VCaP (cell line): ENCODE data around the gene TMEM116.

Source experiments
- H3K27ac ChIP-seq: fragments of 450-650 bp; 2 replicates; pipeline ENCODE4 v1.5.1; 2017
- TF ChIP-seq, protein P1 (sequence below): fragments of 450-650 bp; conservative IDR thresholded peaks from 2 replicates; pipeline ENCODE4 v1.5.1; 2017; ENCODE audit warnings: mild to moderate bottlenecking, moderate library complexity

The TMEM116 gene

DNA sequence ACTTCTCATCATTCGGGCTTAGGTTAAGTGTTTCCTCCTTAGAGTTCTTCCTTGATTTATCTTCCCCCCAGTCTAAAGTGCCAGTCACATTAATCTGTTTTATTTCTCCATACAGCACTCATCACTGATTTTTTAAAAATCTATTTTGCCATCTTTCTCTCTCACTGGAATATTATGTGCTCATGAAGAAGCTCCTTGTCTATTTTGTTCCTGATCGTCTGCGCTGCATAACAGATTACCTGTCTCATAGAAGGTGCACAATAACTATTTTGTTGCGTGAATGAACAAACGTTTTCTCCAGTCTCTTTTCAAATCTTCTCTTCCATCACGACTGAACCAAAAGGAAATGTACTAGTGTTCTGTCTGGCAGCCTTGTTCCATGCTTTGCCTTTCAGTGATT lies 3.0 kb upstream of the TMEM116 start:
- TF ChIP-seq, protein P1, sequence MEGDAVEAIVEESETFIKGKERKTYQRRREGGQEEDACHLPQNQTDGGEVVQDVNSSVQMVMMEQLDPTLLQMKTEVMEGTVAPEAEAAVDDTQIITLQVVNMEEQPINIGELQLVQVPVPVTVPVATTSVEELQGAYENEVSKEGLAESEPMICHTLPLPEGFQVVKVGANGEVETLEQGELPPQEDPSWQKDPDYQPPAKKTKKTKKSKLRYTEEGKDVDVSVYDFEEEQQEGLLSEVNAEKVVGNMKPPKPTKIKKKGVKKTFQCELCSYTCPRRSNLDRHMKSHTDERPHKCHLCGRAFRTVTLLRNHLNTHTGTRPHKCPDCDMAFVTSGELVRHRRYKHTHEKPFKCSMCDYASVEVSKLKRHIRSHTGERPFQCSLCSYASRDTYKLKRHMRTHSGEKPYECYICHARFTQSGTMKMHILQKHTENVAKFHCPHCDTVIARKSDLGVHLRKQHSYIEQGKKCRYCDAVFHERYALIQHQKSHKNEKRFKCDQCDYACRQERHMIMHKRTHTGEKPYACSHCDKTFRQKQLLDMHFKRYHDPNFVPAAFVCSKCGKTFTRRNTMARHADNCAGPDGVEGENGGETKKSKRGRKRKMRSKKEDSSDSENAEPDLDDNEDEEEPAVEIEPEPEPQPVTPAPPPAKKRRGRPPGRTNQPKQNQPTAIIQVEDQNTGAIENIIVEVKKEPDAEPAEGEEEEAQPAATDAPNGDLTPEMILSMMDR: no peak
- H3K27ac ChIP-seq: no peak overlapping the region

DNA sequence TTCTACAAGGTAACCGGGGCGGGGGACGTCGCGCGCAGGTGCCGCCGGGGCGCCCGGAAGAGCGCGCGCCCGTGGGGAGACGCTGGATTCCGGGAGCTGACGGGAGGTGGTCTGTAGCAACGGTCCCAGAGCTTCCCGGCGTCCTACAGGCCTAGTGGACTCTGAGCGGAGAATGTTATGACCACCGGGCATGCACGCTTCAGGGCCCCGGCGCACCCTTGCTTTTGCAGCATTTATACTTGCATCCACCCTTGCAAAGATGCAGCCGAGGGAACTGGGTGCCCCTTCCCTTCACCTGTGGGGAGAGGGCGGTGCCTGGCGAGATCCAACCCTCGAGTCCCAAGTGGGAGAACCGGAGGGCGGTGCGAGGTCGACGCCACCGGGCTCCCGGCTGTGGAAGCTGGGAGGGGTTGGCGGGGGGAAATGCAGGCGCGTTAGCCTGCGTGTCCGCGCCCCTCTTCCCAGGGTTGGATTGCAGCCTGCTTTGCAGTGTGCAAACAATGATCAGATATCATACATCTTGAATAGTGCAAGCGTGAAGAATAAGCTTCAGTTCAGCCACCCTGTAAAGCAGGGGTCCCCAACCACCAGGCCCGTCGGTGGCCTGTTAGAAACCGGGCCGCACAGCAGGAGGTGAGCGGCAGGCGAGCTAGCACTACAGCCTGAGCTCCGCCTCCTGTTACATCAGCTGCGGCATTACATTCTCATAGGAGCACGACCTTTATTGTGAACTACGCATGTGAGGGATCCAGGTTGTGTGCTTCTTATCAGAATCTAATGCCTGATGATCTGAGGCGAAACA lies 837 bp upstream of the TMEM116 start:
- H3K27ac ChIP-seq: peak overlapping the region; percentile 97
- TF ChIP-seq, protein P1: peak; percentile 29

DNA sequence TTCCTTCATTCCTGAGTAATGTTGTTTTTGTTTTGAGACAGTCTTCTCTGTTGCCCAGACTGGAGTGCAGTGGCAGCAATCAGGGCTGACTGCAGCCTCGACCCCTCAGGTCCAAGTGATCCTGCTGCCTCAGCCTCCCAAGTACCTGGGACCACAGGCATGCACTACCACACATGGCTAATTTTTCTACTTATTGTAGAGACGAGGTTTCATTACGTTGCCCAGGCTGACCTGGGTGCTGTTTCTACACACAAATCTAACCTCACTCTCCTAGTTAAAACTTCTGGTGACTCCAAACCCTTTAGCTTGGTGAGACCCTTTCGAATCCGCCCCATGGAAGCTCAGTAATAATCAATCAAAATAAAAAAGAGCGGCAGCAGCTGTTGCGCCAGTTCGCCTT lies 1.3 kb downstream of the TMEM116 start:
- peak overlapping the region; percentile 97 for H3K27ac ChIP-seq
- TF ChIP-seq, protein P1: no peak

DNA sequence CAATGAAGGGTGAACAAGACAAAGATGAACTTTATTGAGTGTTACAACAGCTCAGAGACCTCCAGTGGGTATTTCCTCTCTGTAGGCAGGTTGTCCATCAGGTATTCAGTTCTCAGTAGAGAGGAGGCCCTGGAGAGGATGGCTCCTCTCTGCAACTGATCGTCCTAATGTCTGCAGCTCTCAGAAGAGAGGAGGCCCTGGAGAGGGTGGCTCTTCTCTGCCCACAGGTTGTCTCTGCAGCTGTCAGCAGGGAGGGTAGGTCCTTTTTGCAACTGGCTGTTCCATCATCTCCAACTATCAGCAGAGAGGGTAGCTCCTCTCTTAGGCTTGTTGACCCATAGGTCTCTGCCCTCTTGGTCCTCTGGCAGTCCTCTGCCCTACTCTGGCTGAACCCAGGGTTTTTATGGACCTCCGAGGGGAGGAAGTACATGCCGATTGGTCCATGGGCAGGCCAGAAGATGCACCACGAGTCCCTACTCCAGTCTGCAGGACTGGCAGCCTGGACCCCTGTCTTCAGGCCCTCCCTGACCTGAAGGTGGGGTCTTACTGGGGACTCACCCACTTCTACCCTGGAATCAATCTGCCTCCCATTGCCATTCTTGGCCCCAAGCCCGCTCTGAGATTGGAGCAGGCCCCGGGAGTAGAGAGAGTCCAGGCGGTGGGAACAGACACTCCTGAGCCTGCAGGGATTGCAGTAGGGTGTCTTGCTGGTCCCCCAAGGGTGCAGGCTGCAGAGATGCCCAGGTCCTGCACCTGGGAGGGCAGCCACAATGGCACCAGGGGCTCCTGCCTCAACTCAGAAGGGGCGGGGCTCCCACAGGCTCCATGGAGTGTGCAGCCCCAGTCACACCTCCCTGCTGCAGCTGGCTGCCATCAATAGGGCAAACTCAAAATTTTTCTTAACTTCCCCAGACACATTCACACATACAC lies 2.3 kb downstream of the TMEM116 start:
- TF ChIP-seq, protein P1: no peak
- H3K27ac ChIP-seq: peak overlapping the region; percentile 70

DNA sequence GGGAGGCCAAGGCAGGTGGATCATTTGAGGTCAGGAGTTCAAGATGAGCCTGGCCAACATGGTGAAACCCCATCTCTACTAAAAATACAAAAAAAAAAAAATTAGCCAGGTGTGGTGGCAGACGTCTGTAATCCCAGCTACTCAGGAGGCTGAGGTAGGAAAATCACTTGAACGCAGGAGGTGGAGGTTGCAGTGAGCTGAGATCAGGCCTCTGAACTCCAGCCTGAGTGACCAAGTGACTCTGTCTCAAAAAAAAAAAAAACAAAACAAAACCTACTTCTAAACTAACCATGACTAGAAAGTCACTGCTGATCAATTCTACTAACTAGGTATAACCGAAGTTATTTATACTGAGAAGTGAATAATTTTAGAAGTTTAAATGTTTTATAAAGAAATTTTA lies 3.4 kb downstream of the TMEM116 start:
- H3K27ac ChIP-seq: peak overlapping the region; percentile 70

DNA sequence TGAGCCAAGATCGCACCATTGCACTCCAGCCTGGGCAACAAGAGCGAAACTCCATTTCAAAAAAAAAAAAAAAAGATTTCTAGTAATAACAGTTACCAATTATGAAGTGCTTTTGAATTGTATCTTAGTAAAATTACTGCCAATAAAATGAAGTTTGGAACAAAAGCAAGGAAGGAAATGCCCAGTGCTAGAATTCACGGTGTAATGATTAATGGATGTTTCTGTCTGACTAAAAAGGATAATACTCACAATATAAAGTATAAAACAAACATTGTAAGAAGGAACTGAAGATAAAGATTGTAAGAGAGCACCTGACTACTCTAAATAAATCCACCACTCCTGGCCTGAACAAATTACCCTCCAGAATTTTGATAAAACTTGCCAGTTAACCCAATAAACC lies 4.0 kb downstream of the TMEM116 start:
- H3K27ac ChIP-seq: peak overlapping the region; percentile 70

DNA sequence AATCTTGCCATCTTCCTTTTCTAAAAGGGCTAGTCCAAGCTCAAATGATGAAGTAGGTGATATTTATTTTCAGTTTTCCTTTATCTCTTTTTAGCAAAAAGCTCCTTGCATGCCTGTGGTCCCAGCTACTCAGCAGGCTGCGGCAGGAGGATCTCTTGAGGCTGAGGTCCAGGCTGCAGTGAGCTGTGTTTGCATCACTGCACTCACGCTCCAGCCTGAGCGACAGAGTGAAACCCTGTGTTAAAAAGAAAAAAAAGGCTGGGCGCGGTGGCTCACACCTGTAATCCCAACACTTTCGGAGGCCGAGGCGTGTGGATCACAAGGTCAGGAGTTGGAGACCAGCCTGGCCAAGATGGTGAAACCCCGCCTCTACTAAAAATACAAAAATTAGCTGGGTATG lies 5.0 kb downstream of the TMEM116 start:
- peak overlapping the region; percentile 70 for H3K27ac ChIP-seq

More for the DNA sequence above, 4.0 kb downstream of the TMEM116 start:
- TF ChIP-seq, protein P1: no peak

More for the DNA sequence above, 5.0 kb downstream of the TMEM116 start:
- TF ChIP-seq, protein P1: no peak
